LNCaP clone FGC (cell line): ENCODE data around the gene COG6.

ENCODE experiments used
- DNase-seq: peaks from one replicate; pipeline ENCODE4 v3.0.0-alpha.2; 2011; ENCODE audit warnings: low read depth
- H3K4me3 ChIP-seq: 2 replicates; pipeline ENCODE4 v1.5.1; 2011; ENCODE audit warnings: mild to moderate bottlenecking, low read depth, low read length, control low read depth
- TF ChIP-seq, protein P1 (sequence below): IDR thresholded peaks from 2 replicates; pipeline ENCODE4 v1.5.1; 2012; ENCODE audit warnings: mild to moderate bottlenecking; ENCODE audit not compliant: control insufficient read depth, insufficient read depth; ENCODE audit errors: extremely low read depth

The COG6 gene

DNA sequence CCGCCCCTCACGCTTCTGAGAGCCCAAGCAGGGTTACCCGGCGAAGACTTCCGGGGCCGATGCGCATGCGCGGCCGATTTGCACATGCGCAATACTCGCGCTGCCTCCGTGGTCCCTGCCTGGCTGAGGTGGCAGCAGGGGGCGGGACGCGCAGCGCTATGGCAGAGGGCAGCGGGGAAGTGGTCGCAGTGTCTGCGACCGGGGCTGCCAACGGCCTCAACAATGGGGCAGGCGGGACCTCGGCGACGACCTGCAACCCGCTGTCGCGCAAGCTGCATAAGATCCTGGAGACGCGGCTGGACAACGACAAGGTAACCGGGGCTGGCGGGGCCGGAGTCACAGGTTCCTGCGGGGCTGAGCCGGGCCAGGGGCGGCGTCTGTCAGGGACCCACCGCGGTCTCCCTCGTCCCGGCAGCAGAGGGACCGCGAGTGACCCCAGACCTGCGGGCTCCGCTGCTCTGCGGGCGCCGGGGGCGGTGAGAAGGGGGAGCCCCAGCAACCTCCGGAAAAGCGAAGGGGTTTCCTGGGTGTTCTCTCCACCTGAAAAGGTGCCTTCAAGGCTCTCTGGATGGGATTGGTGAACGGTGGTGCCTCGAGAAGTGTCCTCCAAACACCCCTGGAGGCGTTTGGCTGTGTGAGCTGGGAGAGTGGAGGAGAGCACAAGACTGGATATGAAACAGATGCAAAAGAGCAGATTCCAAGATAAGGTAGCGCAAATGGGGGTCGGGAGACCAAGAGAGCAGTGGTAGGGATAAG is at the start of gene COG6:
Gene COG6 (plus strand): TSS at position 94 of the 756 bp plus-strand sequence. CDS start 65 bp downstream, at position 159.
- TF ChIP-seq, protein P1, sequence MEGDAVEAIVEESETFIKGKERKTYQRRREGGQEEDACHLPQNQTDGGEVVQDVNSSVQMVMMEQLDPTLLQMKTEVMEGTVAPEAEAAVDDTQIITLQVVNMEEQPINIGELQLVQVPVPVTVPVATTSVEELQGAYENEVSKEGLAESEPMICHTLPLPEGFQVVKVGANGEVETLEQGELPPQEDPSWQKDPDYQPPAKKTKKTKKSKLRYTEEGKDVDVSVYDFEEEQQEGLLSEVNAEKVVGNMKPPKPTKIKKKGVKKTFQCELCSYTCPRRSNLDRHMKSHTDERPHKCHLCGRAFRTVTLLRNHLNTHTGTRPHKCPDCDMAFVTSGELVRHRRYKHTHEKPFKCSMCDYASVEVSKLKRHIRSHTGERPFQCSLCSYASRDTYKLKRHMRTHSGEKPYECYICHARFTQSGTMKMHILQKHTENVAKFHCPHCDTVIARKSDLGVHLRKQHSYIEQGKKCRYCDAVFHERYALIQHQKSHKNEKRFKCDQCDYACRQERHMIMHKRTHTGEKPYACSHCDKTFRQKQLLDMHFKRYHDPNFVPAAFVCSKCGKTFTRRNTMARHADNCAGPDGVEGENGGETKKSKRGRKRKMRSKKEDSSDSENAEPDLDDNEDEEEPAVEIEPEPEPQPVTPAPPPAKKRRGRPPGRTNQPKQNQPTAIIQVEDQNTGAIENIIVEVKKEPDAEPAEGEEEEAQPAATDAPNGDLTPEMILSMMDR: no peak
- DNase-seq: peak; percentile 19
- H3K4me3 ChIP-seq: peak within 1 kb of the TSS; percentile 89

DNA sequence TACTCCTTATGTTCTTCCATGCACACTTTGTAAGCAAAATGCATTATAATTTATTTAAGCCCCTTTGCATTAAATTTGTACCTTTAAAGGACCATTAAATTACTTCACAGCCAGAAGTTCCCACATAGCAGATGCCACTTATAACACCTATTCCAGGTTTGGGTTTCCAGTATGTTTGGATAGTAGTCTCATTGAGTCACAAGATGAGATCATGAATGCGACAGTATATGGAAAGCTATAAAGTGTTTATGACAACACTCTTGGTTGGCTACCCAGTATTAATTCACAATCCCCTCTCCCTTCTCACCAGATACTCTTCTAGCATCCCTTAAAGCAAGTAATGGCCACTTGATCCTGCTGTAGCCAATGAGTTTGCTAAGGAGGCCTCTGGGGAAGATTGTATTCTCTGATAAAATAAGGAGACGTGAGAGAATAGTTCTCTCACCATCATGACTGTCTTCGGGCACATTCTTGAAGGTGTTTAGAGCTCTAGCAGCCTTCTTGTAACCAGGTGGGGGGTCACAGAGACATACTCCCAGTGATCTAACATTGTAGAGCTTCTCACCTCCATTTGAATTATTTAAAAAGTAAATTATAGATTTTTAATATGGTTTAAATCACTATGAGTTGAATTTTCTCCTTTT is 49.7 kb upstream of the COG6 start:
- H3K4me3 ChIP-seq: no peak overlapping the region
- TF ChIP-seq, protein P1: no peak
- no peak for DNase-seq

DNA sequence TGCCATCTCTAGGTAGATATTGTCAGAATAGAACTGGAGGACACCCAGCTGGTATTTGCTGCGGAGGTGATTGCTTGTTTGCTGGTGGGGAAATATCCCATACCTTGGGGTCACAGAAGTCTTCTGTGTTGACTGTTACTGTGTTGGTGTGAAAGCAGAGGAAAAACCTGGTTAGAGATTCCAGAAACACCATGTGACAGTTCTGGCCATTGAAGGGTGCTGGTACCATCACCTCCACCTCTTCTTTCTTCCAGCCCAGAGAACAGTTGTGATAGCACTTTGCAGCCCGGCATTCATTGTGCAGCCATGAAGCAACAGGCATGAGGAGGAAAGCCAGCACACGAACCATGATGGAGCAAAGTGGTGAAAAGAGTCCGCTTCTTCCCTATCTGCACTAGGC is 47.6 kb upstream of the COG6 start:
- H3K4me3 ChIP-seq: no peak overlapping the region
- TF ChIP-seq, protein P1: no peak
- DNase-seq: no peak

DNA sequence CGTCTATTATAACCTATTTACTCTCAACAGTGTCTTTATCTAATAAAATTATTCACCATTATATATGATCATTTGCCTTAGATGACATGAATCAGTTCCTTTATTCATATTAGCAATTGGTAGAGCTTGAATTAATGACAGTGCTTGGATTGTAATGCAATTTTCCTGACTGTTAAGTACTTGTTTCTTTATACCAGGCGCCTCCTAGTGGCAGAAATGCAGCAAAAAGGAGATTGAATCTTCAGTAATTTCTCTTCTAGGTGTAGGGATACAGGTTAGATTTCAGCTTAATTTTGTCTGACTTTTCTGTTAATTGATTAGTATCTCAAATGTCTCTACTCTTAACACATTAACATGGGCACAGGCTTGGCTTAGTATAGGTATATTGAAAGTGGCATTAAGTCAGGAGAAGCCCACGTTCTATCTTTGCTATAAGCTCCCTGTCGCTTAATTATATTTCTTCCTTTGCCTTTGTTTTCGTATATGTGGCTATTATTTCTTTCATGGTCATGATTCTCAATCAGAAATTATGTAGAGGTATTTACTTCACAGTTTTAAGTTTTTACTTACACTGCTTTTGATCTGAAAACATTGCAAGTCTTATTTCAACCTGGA is 43.3 kb upstream of the COG6 start:
- H3K4me3 ChIP-seq: no peak overlapping the region
- TF ChIP-seq, protein P1: peak; percentile 66
- peak; percentile 18 for DNase-seq

DNA sequence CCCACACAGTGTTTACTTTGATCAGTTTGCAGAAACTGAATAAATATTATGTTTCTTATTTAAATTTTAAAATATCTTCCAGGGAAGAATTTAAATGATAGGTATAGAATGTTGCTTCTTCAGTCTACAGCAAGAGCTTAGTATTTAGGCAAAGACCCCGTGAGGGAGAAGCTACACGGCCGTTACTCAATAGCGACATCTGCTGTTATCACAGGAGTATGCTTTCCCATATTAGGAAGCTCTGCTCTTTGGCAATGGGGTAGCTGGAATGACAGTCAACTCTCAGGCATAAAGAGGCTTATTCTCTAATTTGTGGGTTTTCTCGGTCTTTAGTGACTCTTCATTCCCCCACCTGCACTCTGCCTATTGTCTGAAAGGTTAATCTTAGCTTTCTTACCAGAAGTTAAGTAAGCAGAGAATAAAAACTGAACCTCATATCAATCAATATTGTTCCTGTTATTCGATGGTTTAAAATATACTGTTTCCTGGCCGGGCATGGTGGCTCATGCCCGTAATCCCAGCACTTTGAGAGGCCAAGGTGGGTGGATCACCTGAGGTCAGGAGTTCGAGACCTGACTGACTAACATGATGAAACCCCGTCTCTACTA is 39.3 kb upstream of the COG6 start:
- TF ChIP-seq, protein P1: peak; percentile 79
- no peak for DNase-seq
- H3K4me3 ChIP-seq: no peak overlapping the region

DNA sequence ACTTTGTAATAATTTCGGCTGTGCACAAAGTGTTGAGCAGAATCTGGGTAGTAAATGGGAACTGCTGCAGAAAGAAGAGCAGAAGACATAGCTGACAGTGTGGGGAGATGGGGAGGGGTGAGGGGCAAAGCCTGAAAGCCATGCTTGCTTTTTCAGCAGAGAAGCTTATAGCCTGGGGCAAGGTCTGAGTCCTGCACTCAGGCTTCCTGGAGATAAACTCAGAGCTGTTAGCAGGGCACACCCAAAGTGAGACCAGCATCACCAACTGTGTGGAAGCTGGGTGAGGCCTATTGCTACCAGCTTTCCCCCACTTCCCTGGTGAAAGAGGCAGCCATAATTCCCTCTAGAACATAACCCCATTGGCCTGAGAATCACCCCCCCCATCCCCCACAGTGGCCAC is 36.9 kb upstream of the COG6 start:
- no peak overlapping the region for H3K4me3 ChIP-seq
- no peak for DNase-seq
- TF ChIP-seq, protein P1: no peak
